Measurements from ENCODE around the gene PHF24.

PHF24 gene

GRCh38 chr9:34983209-34983608, 25.1 kb downstream of the PHF24 start:
- DNase-seq (ENCODE audit: low read depth): no peak

DNA sequence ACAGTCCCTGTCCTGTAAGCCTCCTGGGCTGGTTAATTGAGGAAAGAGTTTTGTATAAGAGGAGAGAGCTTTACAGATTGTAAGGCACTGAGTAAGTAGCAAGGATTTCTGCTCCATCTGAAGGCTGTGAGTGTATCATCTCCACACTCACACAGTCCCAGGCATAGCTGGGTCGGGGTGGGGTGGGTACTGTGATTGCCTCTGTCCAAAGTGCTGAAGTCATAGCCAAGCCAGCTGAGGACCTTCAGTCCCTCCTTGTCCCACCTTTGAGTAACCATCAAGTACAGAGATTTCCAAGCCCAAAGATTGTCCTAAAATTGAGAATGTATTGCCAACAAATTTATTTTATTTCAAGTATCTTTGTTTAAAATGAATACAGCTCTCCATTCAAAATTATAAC, 26.0 kb downstream of the PHF24 start:
- no peak for DNase-seq (ENCODE audit: low read depth)

GRCh38 chr9:34985311-34985899, 27.3 kb downstream of the PHF24 start:
- DNase-seq (ENCODE audit: low read depth): no peak

DNA sequence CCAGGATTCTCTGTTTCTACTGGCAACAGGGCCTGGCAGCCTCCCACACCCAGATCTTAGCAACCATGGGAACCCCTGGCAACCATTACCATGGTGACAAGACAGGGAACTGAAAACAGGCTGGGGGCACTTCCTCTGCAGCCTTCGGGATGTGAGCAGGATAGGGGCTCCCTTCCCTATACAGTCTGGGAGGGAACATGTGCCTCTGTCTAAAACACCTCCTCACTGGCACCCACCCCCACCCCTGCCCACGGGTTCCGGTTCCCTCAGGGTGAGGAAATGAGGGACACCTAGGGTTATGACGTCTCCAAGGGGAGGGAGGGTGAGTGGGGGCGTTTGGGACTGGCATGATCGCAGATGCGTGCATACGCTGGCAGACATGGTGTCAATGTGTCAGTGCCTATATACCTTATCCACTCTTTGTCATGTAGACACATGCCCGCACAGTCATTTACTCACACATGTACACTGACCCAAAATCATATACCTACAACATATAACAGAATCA, 28.5 kb downstream of the PHF24 start:
- peak; percentile 69 for DNase-seq (ENCODE audit: low read depth)

DNA sequence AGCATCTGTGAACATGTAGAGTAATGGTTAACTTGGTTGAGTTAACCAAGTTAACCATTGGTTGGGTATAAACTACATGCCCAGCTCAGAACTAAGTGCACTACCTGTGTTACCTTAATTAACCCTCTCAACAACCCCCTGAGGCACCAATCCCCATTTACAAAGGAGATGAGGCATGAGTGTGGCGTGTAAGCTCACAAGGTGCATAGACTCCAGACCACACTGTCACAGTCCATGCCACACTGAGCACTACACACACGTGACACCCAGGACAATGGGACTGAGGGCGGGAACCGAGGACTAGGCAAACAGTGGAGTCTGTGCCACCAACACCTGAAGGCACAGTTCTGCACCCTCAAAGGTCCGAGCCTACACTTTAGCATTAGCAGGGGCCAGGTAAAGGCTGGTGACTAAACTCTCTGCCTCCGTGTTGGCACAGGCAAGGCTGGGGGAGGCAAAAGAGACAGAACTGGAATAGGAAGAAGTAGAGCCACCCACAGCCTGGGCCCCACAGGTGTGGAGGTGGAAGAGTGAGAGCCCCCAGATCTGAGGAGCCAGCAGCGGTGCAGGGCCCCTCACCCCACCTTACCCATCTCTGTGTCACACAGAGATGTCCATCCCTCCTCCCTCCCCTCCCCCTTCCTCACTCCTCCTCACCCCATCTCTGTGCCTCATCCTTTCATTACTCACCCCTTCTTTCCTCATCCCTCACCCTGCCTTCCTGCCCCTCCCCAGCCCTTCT, 29.2 kb downstream of the PHF24 start:
- DNase-seq (ENCODE audit: low read depth): no peak

- peak; percentile 41 for DNase-seq (ENCODE audit: low read depth)
These were observed 30.3 kb downstream of the PHF24 start for GRCh38 chr9:34988218-34989002.

DNA sequence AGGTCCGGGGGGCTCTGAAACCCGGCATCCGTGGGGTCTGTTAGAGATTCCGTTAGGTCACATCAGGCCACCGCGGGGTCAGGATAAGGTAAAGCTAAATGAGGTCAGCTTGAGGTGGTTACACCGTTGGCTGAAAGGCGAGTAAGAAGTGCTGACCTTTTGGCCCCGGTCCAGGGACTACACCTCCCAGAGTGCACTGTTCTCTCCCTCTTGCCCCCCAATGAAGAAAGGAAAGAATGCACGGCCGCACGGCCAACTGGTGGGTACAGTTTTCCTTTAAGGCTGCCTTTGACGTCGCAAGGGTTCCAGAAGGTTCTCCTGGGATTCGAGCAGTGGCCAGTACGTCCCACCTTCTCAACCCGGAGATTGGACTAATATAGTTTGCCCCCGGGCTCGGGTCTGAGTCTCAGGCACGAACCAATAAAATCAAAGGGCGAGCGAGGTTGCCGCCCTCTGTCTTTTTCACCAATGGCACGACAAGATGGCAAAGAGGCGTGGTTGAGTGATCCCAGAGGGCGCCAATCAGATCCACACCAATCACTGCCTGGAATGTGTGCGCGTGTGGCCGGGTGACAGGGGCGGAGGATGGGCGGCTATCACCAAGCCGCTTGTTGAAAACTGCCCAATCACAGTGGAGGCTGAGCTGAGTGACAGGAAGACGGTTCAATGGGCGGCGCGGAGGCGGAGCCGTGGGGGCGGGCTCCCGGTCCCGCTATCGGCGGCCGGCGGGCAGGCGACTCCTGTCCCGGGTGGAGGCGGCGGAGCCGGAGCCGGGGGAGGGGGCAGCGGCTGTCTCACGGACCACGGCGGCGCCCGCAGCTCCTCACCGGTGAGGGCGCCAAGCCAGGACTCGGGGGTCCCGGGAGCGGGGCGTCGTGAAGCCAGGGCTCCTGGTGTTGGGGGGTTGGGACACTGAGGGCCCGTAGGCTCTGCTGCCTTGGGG, 31.2 kb downstream of the PHF24 start, which contains the start of gene DNAJB5:
DNAJB5 (plus strand) TSS at position 743 of the 943 bp plus-strand sequence. CDS start 886 bp downstream, outside the sequence.
- peak; percentile 96 for DNase-seq (ENCODE audit: low read depth)

DNA sequence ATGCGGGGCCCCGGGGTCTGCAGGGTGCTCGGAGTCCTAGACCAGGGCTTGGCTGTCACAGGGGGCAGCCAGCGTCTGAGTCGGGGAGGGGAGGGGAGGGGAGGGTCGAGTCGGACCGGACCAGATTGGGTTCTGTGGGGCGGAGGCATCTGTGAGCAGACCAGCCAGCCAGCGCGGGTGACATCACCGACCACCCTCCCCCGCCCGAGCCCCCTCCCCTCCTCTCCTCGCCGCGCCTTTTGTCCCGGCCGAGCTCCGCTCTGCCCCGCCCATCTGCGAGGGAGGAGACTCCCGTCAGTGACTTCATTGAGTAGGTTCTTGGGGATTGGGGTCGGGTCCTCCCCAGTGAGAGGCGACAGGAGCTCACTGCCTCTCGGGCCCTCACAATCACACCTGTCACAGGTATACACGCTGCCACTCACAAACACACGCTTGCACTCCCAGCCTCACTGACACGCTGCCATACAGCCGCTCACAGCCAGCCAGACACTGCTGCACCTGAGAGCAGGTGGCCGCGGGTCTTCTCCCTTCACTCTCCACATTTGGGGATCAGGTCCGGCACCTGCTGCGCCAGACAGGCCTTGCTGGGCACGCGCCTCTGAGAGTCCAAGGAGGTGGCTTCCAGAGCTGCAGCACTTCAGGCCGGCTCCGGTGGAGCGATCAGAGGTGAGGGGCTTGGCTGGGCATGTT, 32.0 kb downstream of the PHF24 start:
- DNase-seq (ENCODE audit: low read depth): peak; percentile 47

GRCh38 chr9:34990908-34991606, 33.0 kb downstream of the PHF24 start:
- DNase-seq (ENCODE audit: low read depth): no peak

DNA sequence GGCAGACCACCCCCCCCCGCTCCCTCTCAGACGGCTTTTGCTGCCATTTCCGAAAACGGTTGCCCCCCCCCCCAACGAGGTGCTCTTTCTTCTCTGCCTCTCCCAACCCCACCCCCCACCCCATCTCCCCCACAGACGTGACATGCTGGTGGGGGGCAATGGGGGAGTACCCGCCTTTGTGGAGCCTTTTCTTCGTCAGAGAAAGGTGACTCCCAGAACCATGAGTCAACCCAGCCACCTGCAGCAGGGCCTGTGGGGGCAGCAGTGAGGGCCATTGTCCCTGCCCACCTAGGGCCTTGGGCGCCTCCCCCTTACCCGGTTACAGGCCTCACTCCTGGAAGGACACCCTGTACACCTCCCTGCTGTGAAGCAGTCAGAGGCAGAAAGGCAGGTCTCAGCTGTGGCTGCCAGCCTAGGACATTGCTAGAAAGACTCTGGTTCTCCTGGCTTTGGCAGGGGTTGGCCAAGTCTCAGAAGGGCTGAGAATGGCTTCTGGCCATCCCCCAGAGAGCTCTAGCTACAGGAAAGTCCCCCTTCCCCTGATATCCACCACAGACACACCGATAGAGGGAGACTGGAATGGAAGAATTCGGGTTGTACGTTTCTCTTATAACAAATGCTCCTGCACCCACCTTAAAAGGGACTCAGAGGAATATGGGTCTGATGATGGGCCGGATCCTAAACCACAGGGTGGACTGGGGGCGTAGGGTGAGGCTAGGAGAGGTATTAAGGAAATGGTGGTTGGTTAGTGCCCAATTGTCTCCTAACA, 33.7 kb downstream of the PHF24 start:
- no peak for DNase-seq (ENCODE audit: low read depth)

GRCh38 chr9:34992376-34992951, 34.4 kb downstream of the PHF24 start:
- no peak for DNase-seq (ENCODE audit: low read depth)

DNA sequence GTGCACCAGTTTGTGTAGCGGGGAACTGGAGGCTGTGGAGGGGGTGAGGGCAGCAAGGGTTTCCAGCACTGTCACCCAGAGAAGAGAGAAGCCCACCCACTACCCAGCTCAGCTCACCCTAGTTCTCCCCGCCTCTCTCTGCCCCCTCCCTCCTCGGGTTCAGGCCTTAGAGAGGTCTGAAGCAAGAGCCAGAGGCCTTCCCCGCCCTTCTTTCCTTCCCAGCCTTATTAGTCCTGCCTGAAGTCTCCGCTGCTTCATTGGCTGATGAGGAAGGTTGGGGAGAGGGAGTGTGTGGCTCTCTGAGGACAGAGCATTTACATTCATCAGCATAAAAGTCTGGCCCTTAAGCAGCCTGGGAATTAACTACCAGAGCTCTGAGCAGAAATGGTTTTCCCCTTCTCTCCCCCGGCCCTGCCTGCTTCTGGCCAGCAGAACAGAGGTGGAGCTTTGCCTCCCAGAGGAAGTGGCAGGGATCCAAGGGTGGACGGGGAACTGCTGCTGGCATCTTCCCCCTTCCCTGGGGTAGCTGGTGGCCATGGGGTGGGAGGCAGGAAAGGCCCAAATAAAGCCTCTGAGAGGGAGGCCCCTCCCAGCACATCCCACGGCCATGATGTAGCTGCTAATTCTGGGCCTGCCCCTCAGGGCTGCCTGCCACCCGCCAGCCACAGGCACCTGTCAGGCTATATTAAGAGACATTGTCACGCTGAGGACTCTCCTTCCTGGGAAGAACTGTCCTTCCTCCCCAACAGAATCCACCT, 35.6 kb downstream of the PHF24 start:
- no peak for DNase-seq (ENCODE audit: low read depth)

DNA sequence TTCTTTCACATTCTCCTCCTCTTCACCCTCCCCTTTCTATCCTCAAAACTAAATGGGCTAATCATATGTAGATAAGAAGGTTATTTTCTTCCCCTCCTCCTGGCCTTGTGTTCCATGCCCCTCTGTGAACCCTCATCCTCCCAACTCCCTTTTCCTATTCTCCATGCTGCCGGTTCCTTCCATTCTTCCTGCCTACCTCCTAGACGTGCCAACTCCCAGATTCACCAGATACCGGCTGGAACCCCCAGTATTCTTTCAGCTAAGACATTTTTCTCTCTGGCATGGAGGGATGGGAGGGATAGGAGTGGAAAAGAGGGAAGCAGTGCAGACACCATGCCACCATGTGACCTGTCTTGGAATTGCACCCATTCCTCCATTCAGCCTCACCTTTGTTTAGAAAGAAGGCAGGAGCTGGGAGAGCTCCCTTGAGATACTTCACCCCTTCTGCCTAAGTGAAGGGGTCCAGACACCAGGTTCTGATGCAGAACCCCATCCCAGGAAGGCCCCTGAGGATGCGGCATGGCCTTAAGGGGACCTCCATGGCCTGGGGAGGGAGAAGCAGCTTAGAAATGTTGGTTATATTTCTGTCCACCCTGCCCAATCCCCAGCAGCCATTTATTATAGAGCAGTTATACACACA, 36.3 kb downstream of the PHF24 start:
- DNase-seq (ENCODE audit: low read depth): no peak

- no peak for DNase-seq (ENCODE audit: low read depth)
These were observed 37.0 kb downstream of the PHF24 start for GRCh38 chr9:34994900-34995669.

- no peak for DNase-seq (ENCODE audit: low read depth)
These were observed 37.6 kb downstream of the PHF24 start for GRCh38 chr9:34995670-34996060.

- DNase-seq (ENCODE audit: low read depth): no peak
These were observed 38.3 kb downstream of the PHF24 start for GRCh38 chr9:34996181-34996904.

- DNase-seq (ENCODE audit: low read depth): no peak
These were observed 38.8 kb downstream of the PHF24 start for GRCh38 chr9:34996905-34997279.
